H54 (cell line): ENCODE data around the gene CACNB4.
"Not testable (repeated sequence)": the region's sequence is repeated elsewhere in the genome, so short reads cannot be mapped to it uniquely, and the experiment has no call there.

ENCODE experiments used
- DNase-seq: peaks from one replicate; pipeline ENCODE4 v3.0.0; 2011; ENCODE audit warnings: low spot score, mixed read lengths; ENCODE audit not compliant: insufficient read length
- FAIRE-seq: peaks from 3 replicates; lab custom pipeline; 2011; peaks lifted over from hg19 to GRCh38; lab: Jason Lieb, UNC
- POLR2A ChIP-seq: IDR thresholded peaks from 2 replicates; pipeline ENCODE4 v1.6.1; 2011; ENCODE audit warnings: low read depth, mild to moderate bottlenecking, low read length

The CACNB4 gene

GRCh38 chr2:152011724-152012123 is 87.1 kb downstream of the CACNB4 start:
- no peak for FAIRE-seq
- no peak for TF ChIP-seq POLR2A
- no peak for DNase-seq

DNA sequence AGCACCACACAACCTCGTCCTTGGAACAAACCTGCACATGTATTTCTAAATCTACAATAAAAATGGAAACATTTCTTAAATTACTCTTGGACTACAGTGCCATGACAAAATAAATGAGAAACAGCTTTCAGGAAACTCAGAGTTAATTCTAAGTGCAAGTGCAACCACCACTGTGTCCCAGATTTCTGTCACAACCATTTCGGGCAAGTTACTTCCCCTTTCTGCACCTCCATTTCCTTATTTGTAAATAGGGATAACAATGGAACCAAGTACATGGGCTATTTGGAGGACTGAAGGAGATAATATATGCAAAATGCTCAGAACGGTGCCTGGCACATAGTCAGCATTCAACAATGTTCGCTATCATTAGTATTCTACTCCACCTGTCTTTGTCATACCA is 93.2 kb downstream of the CACNB4 start:
- no peak for TF ChIP-seq POLR2A
- FAIRE-seq = no peak
- no peak for DNase-seq

DNA sequence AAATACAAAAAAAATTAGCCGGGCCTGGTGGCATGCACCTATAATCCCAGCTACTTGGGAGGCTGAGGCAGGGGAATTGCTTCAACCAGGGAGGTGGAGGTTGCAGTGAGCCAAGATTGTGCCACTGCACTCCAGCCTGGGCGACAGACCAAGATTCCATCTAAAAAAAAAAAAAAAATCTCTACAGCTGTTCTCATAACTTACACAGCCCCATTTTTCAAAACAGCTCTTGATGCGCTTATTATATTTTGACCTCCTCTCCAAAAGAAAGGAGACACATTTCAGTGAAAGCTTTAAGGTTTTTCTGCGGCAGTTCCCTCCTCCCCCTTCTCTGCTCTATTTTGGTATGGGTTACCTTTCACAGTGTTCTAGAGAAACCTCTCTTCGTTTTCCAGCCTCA is 95.6 kb downstream of the CACNB4 start:
- not testable (repeated sequence) for FAIRE-seq

DNA sequence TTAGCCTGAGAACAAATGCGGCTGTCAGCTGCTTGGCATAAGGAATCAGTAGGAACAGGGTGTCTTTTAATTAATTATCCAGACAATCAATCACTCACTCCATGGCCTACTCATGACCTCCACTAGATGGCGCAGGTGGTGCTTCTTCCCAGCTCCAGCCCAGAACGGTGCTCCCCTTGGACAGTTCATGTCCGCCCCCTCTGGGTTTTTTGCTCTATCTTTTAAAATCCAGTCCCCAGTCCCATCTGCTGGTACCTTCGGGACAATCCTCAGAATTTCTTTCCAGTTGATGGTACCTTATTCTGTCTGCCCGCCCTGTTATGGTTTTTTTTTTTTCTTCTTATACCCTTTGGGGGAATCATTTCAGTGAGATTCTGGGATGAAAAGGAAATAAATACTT is 99.8 kb downstream of the CACNB4 start:
- peak; percentile 30 for DNase-seq
- peak; percentile 87 for FAIRE-seq
- no peak for TF ChIP-seq POLR2A

More for the DNA sequence above, 95.6 kb downstream of the CACNB4 start:
- DNase-seq = not testable (repeated sequence)

- DNase-seq = no peak
- FAIRE-seq = no peak
- no peak for TF ChIP-seq POLR2A
These were observed 102.4 kb downstream of the CACNB4 start for GRCh38 chr2:151996243-151997003.

DNA sequence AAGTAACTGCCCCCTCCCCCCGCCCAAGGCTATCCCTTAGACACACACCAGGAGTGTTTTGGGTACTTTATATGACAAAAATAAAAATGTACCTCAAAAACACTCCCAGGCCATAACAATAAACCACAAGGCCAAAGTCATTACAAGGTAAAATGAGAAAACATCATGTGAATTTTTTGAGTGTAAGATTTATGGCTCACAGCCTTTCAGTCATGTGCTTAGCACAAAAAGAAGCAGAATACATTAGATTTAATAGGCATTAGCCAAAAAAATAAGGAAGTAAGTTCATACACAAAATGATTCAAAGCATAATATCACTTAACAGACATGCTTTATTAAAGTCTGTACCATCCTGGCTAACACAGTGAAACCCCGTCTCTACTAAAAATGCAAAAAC is 103.7 kb downstream of the CACNB4 start:
- DNase-seq = no peak
- no peak for TF ChIP-seq POLR2A
- no peak for FAIRE-seq

GRCh38 chr2:151994178-151994577 is 104.7 kb downstream of the CACNB4 start:
- not testable (repeated sequence) for FAIRE-seq, DNase-seq

DNA sequence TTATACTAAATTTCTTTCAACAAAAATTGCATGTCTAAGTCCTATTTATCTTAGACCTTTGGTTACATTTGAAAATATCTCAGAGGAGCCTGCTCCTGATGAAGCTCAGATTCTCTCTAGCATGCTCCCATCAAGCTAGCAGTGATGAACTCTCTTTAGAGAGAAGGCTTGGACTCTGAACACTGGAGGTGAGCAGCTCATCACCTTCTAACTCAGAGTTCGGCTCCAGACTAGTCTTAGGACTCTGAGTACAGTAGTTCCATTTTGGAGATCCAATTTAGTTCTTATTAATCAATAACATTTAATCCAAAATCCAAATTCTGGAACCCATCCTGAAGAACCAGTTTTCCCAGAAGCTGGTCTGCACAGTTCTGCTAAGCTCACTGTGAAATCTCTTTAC is 107.8 kb downstream of the CACNB4 start:
- FAIRE-seq = no peak
- no peak for TF ChIP-seq POLR2A

GRCh38 chr2:151989378-151989777 is 109.5 kb downstream of the CACNB4 start:
- FAIRE-seq (no peak), DNase-seq (no peak)
- TF ChIP-seq POLR2A = no peak

More for the DNA sequence above, 107.8 kb downstream of the CACNB4 start:
- no peak for DNase-seq

DNA sequence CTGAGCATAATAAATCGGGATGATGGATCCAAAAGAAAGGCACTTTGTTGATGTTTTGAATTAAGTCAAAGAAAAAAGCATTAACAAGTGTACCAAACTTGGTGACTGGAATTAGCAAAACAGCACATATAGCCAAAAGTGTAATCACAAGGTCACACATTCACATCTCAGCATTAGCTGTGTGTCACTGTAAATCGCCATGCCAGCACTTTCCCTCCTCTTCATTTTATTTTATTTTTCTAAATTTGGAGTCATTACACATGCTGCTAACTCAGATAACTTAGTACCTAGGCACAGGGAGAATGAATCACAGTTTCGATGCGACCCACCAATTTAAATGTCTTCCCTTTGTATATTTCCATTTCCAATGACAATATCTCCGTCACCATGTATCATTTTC is 111.4 kb downstream of the CACNB4 start:
- TF ChIP-seq POLR2A = no peak
- no peak for DNase-seq
- FAIRE-seq = no peak

DNA sequence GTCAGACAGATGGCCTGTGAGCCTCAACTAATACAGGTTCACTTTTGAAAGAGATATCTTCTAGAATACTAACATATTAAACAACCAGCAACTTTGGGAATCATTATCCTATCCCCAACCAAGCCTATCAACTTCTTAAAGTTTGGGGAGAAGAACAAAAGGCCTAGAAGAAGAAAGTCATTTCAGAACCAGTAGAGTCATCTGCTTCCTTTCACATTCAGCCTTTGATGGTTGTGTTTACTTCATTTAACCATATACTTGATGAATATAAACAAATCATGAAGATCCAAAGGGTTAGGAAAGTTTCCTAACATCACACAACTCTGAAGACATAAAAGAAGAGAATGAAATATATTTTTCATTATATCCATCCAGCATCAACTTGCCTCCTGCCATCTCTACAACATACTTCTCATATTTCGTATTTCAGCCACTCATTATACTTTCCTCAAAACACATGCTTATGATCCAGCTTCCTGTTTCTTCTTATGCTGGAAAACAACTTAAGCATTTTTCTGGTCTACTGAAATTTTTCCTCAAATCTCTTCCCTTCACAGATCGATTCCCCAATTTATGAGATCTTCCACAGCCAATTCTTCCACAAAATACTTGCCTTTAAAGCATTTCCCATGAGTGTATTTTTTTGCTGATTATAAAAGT is 114.3 kb downstream of the CACNB4 start:
- FAIRE-seq = no peak

GRCh38 chr2:151983221-151983620 is 115.6 kb downstream of the CACNB4 start:
- DNase-seq (no peak), FAIRE-seq (no peak)
- no peak for TF ChIP-seq POLR2A

More for the DNA sequence above, 114.3 kb downstream of the CACNB4 start:
- DNase-seq = no peak
- TF ChIP-seq POLR2A = no peak

- FAIRE-seq (no peak), DNase-seq (no peak)
- TF ChIP-seq POLR2A = no peak
These were observed 117.0 kb downstream of the CACNB4 start for GRCh38 chr2:151981886-151982285.

GRCh38 chr2:151979694-151980093 is 119.2 kb downstream of the CACNB4 start:
- no peak for TF ChIP-seq POLR2A
- FAIRE-seq (no peak), DNase-seq (no peak)

DNA sequence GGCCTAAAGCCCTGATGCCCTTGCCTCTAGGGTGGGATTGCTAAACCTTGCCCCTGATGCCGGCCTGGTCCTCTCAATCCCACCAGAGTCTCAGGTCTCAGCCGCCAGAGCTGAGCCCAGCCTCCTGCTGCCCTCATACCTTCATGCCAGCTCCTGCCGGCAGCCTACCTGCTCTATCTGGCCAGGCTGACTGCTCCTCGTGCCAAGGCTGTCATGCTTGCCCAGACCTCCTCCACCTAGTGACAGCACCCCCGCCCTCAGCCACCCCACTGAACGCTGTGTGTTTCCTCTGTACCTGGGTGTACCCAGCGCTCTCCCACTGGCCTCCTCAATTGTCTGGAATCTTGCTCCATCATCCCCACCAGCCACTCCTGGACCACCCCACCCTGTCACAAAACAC is 120.1 kb downstream of the CACNB4 start:
- TF ChIP-seq POLR2A = no peak
- FAIRE-seq (no peak), DNase-seq (no peak)

DNA sequence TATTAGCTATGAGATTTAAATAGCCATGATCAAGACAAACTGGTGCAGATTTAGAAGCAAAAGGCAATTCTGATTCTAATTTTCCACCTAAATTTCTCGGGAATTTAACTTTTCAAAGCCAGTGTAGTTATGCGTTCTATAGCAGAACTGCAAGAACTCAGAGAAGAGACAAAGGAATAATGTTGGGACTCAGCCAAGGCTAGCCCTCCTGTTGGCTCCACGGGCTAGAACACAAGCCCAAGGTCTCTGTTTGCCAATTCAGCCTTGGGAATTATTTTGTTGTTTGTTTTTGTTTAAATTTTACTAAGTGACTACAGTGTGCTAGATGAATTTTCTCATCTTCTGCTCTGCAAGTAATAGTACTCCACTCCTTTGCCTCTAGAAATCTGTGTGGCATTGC is 121.2 kb downstream of the CACNB4 start:
- DNase-seq = no peak
- no peak for TF ChIP-seq POLR2A
- no peak for FAIRE-seq
